Endothelial cell of umbilical vein (primary cell): ENCODE results near the gene SPAG9. TPM values are rescaled to one million over a fixed set of nuclear protein-coding genes. Genes with fewer than 3 reads are reported as not detected.

Experiments
- BruUV-seq: library from RNA; stranded (reverse); fragments of 400-500 nt; replicated peaks from 2 replicates; lab custom pipeline; 2021; lab: Mats Ljungman, UMichigan
- CTCF ChIA-PET: fragments of 300-600, 350-600 bp; sonication (Branson Sonifier 250); formaldehyde crosslinking; loops from one replicate; lab custom pipeline; 2021; ENCODE audit warnings: antibody characterized with exemption, inconsistent platforms; lab: Charles Lee
- POLR2A ChIA-PET: fragments of 300-600, 350-600 bp; sonication (Branson Sonifier 250); formaldehyde crosslinking; loops from one replicate; lab custom pipeline; 2021; ENCODE audit warnings: antibody characterized with exemption, inconsistent platforms; lab: Charles Lee
- DNase-seq: peaks from one replicate; pipeline ENCODE4 v3.0.0-alpha.2; 2011; ENCODE audit warnings: low read depth, low spot score
- FAIRE-seq: peaks from 2 replicates; lab custom pipeline; 2011; peaks lifted over from hg19 to GRCh38; lab: Jason Lieb, UNC
- H2AFZ ChIP-seq: 2 replicates; pipeline ENCODE4 v1.6.0; 2012; ENCODE audit warnings: low read depth, low read length, control low read depth, inconsistent platforms
- H3K27ac ChIP-seq: 2 replicates; pipeline ENCODE4 v1.5.1; 2011; ENCODE audit warnings: low read depth, mild to moderate bottlenecking, control low read depth, low read length, moderate library complexity; ENCODE audit not compliant: insufficient read depth
- H3K27me3 ChIP-seq, 2 experiments: 2 replicates each; pipeline versions ENCODE4 v1.6.0 to v1.6.1; 2011; ENCODE audit warnings: low read length in 2 of 2, mixed read lengths in 1 of 2; ENCODE audit not compliant: control insufficient read depth in 2 of 2, insufficient read depth in 2 of 2
- H3K36me3 ChIP-seq, 2 experiments: 2 replicates in 1 of 2; 3 replicates in 1 of 2; pipeline ENCODE4 v1.5.1; 2011; ENCODE audit warnings: low read length in 2 of 2, mild to moderate bottlenecking in 1 of 2, moderate library complexity in 1 of 2; ENCODE audit not compliant: control insufficient read depth in 2 of 2, insufficient read depth in 2 of 2; ENCODE audit errors: extremely low read depth in 1 of 2
- H3K4me1 ChIP-seq: 3 replicates; pipeline ENCODE4 v1.5.1; 2011; ENCODE audit warnings: mild to moderate bottlenecking, low read length; ENCODE audit not compliant: control insufficient read depth, insufficient read depth; ENCODE audit errors: extremely low read depth
- H3K4me2 ChIP-seq: 2 replicates; pipeline ENCODE4 v1.6.1; 2011; ENCODE audit warnings: low read length, control low read depth, mixed read lengths; ENCODE audit not compliant: insufficient read depth
- H3K4me3 ChIP-seq, 3 experiments: fragments of 200-600 bp in 1 of 3; sonication (generic), shearing (Covaris generic) in 1 of 3; replicated peaks in 1 of 3; 2 replicates each; pipeline ENCODE4 v1.5.1; 2011 to 2016; ENCODE audit warnings: control low read depth in 3 of 3, low read length in 3 of 3, mild to moderate bottlenecking in 2 of 3, inconsistent platforms in 1 of 3, low read depth in 1 of 3, moderate library complexity in 1 of 3; ENCODE audit not compliant: insufficient read depth in 1 of 3
- H3K79me2 ChIP-seq: 2 replicates; pipeline ENCODE4 v1.6.0; 2012; ENCODE audit warnings: low read length, inconsistent platforms; ENCODE audit not compliant: control insufficient read depth, insufficient read depth
- H3K9ac ChIP-seq: replicated peaks from 2 replicates; pipeline ENCODE3; 2011; ENCODE audit warnings: low read length, control low read depth; ENCODE audit not compliant: insufficient read depth; ENCODE audit errors: extremely low read depth
- H3K9me1 ChIP-seq: replicated peaks from 3 replicates; pipeline ENCODE4 v1.6.0; 2011; ENCODE audit warnings: mild to moderate bottlenecking, low read length; ENCODE audit not compliant: control insufficient read depth, insufficient read depth; ENCODE audit errors: extremely low read depth
- H3K9me3 ChIP-seq: replicated peaks from 2 replicates; pipeline ENCODE4 v1.5.1; 2012; ENCODE audit warnings: low read length, inconsistent platforms; ENCODE audit not compliant: control insufficient read depth, insufficient read depth
- H4K20me1 ChIP-seq: replicated peaks from 2 replicates; pipeline ENCODE3; 2011; ENCODE audit warnings: mild to moderate bottlenecking, low read length; ENCODE audit not compliant: control insufficient read depth, insufficient read depth; ENCODE audit errors: extremely low read depth
- EZH2 ChIP-seq: IDR thresholded peaks from 2 replicates; pipeline ENCODE4 v1.6.1; 2012; ENCODE audit warnings: borderline replicate concordance, low read depth, mild to moderate bottlenecking, moderate library complexity, low read length, inconsistent platforms; ENCODE audit not compliant: severe bottlenecking
- FOS ChIP-seq: IDR thresholded peaks from 2 replicates; pipeline ENCODE4 v1.6.1; 2011; ENCODE audit warnings: mild to moderate bottlenecking, low read length, moderate library complexity, borderline replicate concordance; ENCODE audit not compliant: insufficient read depth
- GATA2 ChIP-seq: IDR thresholded peaks from 2 replicates; pipeline ENCODE4 v1.7.0; 2011; ENCODE audit warnings: low read depth, mild to moderate bottlenecking, moderate library complexity, mixed read lengths, low read length; ENCODE audit not compliant: insufficient read length, insufficient read depth
- JUN ChIP-seq: IDR thresholded peaks from 2 replicates; pipeline ENCODE4 v1.6.1; 2011; ENCODE audit warnings: borderline replicate concordance, low read depth; ENCODE audit not compliant: insufficient read length, insufficient read depth
- MYC ChIP-seq: IDR thresholded peaks from one replicate; pipeline ENCODE4 v1.6.1; 2011; ENCODE audit warnings: mild to moderate bottlenecking, low read depth, low read length
- POLR2A ChIP-seq: IDR thresholded peaks from 2 replicates; pipeline ENCODE4 v1.6.1; 2012; ENCODE audit warnings: low read depth, mild to moderate bottlenecking, control low read depth, low read length
- POLR2AphosphoS5 ChIP-seq: IDR thresholded peaks from 2 replicates; pipeline ENCODE4 v1.6.1; 2012; ENCODE audit warnings: low read depth, mild to moderate bottlenecking, control low read depth, low read length, moderate library complexity; ENCODE audit not compliant: insufficient read depth
- dilution Hi-C: fragments of 300-500 bp; cut with MboI; formaldehyde crosslinking; loops from one replicate; pipeline ENCODE4 v1.15.0; 2019; ENCODE audit warnings: low sequenced_read_pairs; ENCODE audit not compliant: extremely low pct_ligation_motif_present
- intact Hi-C: fragments of 100-400 bp; cut with micrococcal nuclease; formaldehyde crosslinking; loops from one replicate; pipeline ENCODE4 v1.10.0; 2022
- polyA plus RNA-seq, 4 experiments: library from polyadenylated mRNA; depleted of rRNA in 3 of 4; stranded (reverse) in 3 of 4; unstranded in 1 of 4; fragments of >200 nt; gene quantifications; 2 replicates each; pipeline versions ENCODE4 v1.2.1 to v1.2.3, GENCODE V29; 2011 to 2012; ENCODE audit warnings: missing spikeins in 1 of 4
- total RNA-seq: library from RNA; stranded (reverse); gene quantifications from 2 replicates; pipeline ENCODE4 v1.2.3, GENCODE V29; 2021
- TF ChIP-seq, protein P1 (sequence below), 2 donors: IDR thresholded peaks; 1 replicate in 1 of 2; 2 replicates in 1 of 2; pipeline ENCODE4 v1.5.1; 2011; ENCODE audit warnings: low read length in 2 of 2, mild to moderate bottlenecking in 2 of 2, moderate library complexity in 2 of 2, control low read depth in 1 of 2, inconsistent platforms in 1 of 2, low read depth in 1 of 2; ENCODE audit not compliant: insufficient read depth in 1 of 2; ENCODE audit errors: extremely low read depth in 1 of 2
- TF ChIP-seq, protein P2 (sequence below): IDR thresholded peaks from 2 replicates; pipeline ENCODE4 v1.6.1; 2011; ENCODE audit not compliant: insufficient read depth, insufficient read length

The SPAG9 gene
- total and polyA plus RNA-seq, 2 donors (not counting 3 experiments of a cell fraction or from before 2014, with no cell fraction given) = 16.5 to 75.0 TPM

DNA sequence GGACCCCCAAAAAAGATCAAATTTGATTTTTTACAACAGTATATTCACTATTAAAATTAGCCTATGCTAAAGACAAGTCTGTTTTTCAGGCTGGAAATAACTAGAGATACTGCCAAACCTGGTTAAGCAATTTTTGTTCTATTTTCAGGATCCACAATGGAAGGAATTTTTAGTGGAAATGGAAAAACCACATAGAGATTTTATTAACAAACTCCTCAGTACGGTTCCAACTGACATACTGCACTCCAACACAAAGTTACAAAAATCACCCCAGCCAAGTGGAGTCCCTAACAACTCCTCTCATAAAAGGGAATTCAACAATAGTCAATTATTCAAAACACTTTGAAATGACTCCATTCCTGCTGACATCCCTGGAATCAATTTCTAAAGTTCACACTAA lies 152.9 kb downstream of the SPAG9 start:
- CTCF ChIA-PET = interaction anchor here (1.2 to 1.7 kb wide), 2 partner anchors 11 to 185 kb away, joined by 5 to 6 read pairs; no protein-coding TSS in a partner anchor
- dilution Hi-C loops = no loop called here

More for the DNA sequence above, 152.9 kb downstream of the SPAG9 start:
- Histone ChIP-seq H3K4me1 (no peaks in the 10 kb centered on the region), H3K27ac (no peak overlapping the region), H3K36me3 (peaks cover 0 to 1% of the 10 kb centered on the region in 2 experiments), H3K27me3 (no peaks in the 10 kb centered on the region), H3K9me3 (no peaks in the 10 kb centered on the region), H3K9me1 (no peaks in the 10 kb centered on the region), H3K4me3 (no peak overlapping the region), H2AFZ (no peak overlapping the region), H3K79me2 (no peaks in the 10 kb centered on the region), H3K9ac (no peak overlapping the region), H4K20me1 (no peaks in the 10 kb centered on the region), H3K4me2 (no peak overlapping the region)
- no peak for DNase-seq
- POLR2A ChIA-PET = no interaction called here
- no peak for FAIRE-seq
- no peak for TF ChIP-seq POLR2AphosphoS5
- TF ChIP-seq FOS = no peak
- TF ChIP-seq, protein P1, sequence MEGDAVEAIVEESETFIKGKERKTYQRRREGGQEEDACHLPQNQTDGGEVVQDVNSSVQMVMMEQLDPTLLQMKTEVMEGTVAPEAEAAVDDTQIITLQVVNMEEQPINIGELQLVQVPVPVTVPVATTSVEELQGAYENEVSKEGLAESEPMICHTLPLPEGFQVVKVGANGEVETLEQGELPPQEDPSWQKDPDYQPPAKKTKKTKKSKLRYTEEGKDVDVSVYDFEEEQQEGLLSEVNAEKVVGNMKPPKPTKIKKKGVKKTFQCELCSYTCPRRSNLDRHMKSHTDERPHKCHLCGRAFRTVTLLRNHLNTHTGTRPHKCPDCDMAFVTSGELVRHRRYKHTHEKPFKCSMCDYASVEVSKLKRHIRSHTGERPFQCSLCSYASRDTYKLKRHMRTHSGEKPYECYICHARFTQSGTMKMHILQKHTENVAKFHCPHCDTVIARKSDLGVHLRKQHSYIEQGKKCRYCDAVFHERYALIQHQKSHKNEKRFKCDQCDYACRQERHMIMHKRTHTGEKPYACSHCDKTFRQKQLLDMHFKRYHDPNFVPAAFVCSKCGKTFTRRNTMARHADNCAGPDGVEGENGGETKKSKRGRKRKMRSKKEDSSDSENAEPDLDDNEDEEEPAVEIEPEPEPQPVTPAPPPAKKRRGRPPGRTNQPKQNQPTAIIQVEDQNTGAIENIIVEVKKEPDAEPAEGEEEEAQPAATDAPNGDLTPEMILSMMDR (IDR thresholded peaks at IDR 0.05; ENCODE audit: extremely low read depth in 1 of 2, insufficient read depth in 1 of 2, low read depth in 1 of 2, low read length in 2 of 2) = no peak
- no peak for TF ChIP-seq GATA2
- no peak for TF ChIP-seq MYC
- TF ChIP-seq EZH2 = no peak
- no peak for TF ChIP-seq JUN
- TF ChIP-seq, protein P2, sequence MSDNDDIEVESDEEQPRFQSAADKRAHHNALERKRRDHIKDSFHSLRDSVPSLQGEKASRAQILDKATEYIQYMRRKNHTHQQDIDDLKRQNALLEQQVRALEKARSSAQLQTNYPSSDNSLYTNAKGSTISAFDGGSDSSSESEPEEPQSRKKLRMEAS = no peak
- TF ChIP-seq POLR2A = no peak
- no TSS peak for BruUV-seq
- intact Hi-C loops = no loop called here
